Endodermal cell (in vitro differentiated cells): ENCODE data around the gene CECR2. TPM values are rescaled to one million over a fixed set of nuclear protein-coding genes. Genes with fewer than 3 reads are reported as not detected.

Experiments
- DNase-seq: peaks from one replicate; pipeline ENCODE4 v3.0.0-alpha.2; 2017
- H3K27ac ChIP-seq: 2 replicates; pipeline ENCODE4 v1.5.1; 2013; ENCODE audit warnings: mild to moderate bottlenecking, low read depth, low read length, moderate library complexity
- H3K27me3 ChIP-seq: 2 replicates; pipeline ENCODE4 v1.6.1; 2013; ENCODE audit warnings: mild to moderate bottlenecking, low read length, moderate library complexity; ENCODE audit not compliant: insufficient read depth, control insufficient read depth, poor library complexity, severe bottlenecking
- H3K36me3 ChIP-seq: 2 replicates; pipeline ENCODE4 v1.7.0; 2013; ENCODE audit warnings: mild to moderate bottlenecking, low read length, moderate library complexity; ENCODE audit not compliant: control insufficient read depth, insufficient read depth
- H3K4me1 ChIP-seq: one replicate; pipeline ENCODE4 v1.7.0; 2013; ENCODE audit warnings: low read length; ENCODE audit not compliant: control insufficient read depth, insufficient read depth
- H3K4me3 ChIP-seq: 2 replicates; pipeline ENCODE4 v1.5.1; 2013; ENCODE audit warnings: mild to moderate bottlenecking, low read length, moderate library complexity
- H3K9ac ChIP-seq: 2 replicates; pipeline ENCODE4 v1.6.1; 2013; ENCODE audit warnings: mild to moderate bottlenecking, low read length, moderate library complexity; ENCODE audit not compliant: poor library complexity, severe bottlenecking; ENCODE audit errors: extremely low read depth
- H3K9me3 ChIP-seq: 2 replicates; pipeline ENCODE4 v1.6.1; 2013; ENCODE audit warnings: mild to moderate bottlenecking, low read length, moderate library complexity; ENCODE audit not compliant: control insufficient read depth
- H3K27ac Mint-ChIP-seq: 2 replicates; pipeline ENCODE4 v1.8.0; 2020; ENCODE audit warnings: mixed read lengths
- H3K27me3 Mint-ChIP-seq: 2 replicates; pipeline ENCODE4 v1.8.0; 2021; ENCODE audit warnings: mild to moderate bottlenecking, mixed read lengths; ENCODE audit not compliant: insufficient read depth
- H3K36me3 Mint-ChIP-seq: 2 replicates; pipeline ENCODE4 v1.8.0; 2020; ENCODE audit warnings: low read depth, mixed read lengths
- H3K4me1 Mint-ChIP-seq: 2 replicates; pipeline ENCODE4 v1.8.0; 2020; ENCODE audit warnings: mixed read lengths
- H3K4me3 Mint-ChIP-seq: 2 replicates; pipeline ENCODE4 v1.8.0; 2020; ENCODE audit warnings: mild to moderate bottlenecking, moderate library complexity, mixed read lengths
- H3K9me3 Mint-ChIP-seq: 2 replicates; pipeline ENCODE4 v1.8.0; 2020; ENCODE audit warnings: mild to moderate bottlenecking, mixed read lengths
- CTCF ChIP-seq: fragments of 200-600 bp; sonication (generic); conservative IDR thresholded peaks from 2 replicates; pipeline ENCODE4 v1.5.0; 2021; ENCODE audit warnings: antibody characterized with exemption, mild to moderate bottlenecking
- WGBS, 2 experiments: methylation state at CpG; one replicate each; pipeline versions ENCODE4 v1.1.5 to v1.1.7; 2013; ENCODE audit warnings: missing lambda C conversion rate in 2 of 2, mixed read lengths in 1 of 2; ENCODE audit not compliant: insufficient coverage in 1 of 2, insufficient read length in 1 of 2; 5-methylcytosine and 5-hydroxymethylcytosine counted together
- total RNA-seq, 2 donors: library from RNA; stranded (reverse); fragmentation: NEBNext Ultra II Directional in 1 of 2; extraction: Animal tissue kit (Norgen Biotek cat#: 25700) in 1 of 2; gene quantifications; 2 replicates in 1 of 2; 3 replicates in 1 of 2; pipeline ENCODE4 v1.2.1, GENCODE V29; 2021

Gene CECR2
- total RNA-seq, 2 donors from 2014 or later = 98.9 to 105 TPM

GRCh38 chr22:17566776-17567175 is 197.5 kb downstream of the CECR2 start:
- Histone ChIP-seq H3K9me3 (no peaks in the 10 kb centered on the region), H3K4me1 (no peaks in the 10 kb centered on the region), H3K27ac (no peak overlapping the region), H3K27me3 (no peaks in the 10 kb centered on the region), H3K36me3 (no peaks in the 10 kb centered on the region), H3K9ac (no peak overlapping the region), H3K4me3 (no peak overlapping the region)
- no peak for TF ChIP-seq CTCF
- 88 to 97% methylated on average over 7 to 10 of the region's 10 CpGs for WGBS, 2 experiments
- H3K4me1 Mint-ChIP-seq = peaks cover 27% of the 10 kb centered on the region
- H3K36me3 Mint-ChIP-seq = peaks cover 23% of the 10 kb centered on the region
- no peak for DNase-seq
- H3K9me3 Mint-ChIP-seq = peaks cover 3% of the 10 kb centered on the region
- H3K27me3 Mint-ChIP-seq = no peaks in the 10 kb centered on the region
- H3K27ac Mint-ChIP-seq = no peak overlapping the region
- H3K4me3 Mint-ChIP-seq = no peak overlapping the region

- Mint-ChIP-seq H3K4me1 (peaks cover 22% of the 10 kb centered on the region), H3K27ac (peak overlapping the region; percentile 21), H3K36me3 (peaks cover 4% of the 10 kb centered on the region), H3K27me3 (no peaks in the 10 kb centered on the region), H3K4me3 (no peak overlapping the region), H3K9me3 (no peaks in the 10 kb centered on the region)
- H3K9me3 ChIP-seq = no peaks in the 10 kb centered on the region
- 79 to 84% methylated on average over 8 of the region's 8 CpGs for WGBS, 2 experiments
- TF ChIP-seq CTCF = no peak
- peak; percentile 75 for DNase-seq
- no peaks in the 10 kb centered on the region for H3K4me1 ChIP-seq
- H3K36me3 ChIP-seq = no peaks in the 10 kb centered on the region
- H3K27ac ChIP-seq = no peak overlapping the region
- no peak overlapping the region for H3K4me3 ChIP-seq
- no peak overlapping the region for H3K9ac ChIP-seq
- H3K27me3 ChIP-seq = no peaks in the 10 kb centered on the region
These were observed 200.8 kb downstream of the CECR2 start for GRCh38 chr22:17569971-17570511.

- no peak overlapping the region for H3K4me3 Mint-ChIP-seq
These were observed 201.8 kb downstream of the CECR2 start for GRCh38 chr22:17570851-17571631.

More at GRCh38 chr22:17570851-17571631, 201.8 kb downstream of the CECR2 start:
- Histone ChIP-seq H3K27me3 (no peaks in the 10 kb centered on the region), H3K4me3 (no peak overlapping the region), H3K4me1 (no peaks in the 10 kb centered on the region), H3K27ac (no peak overlapping the region), H3K9ac (no peak overlapping the region), H3K9me3 (no peaks in the 10 kb centered on the region), H3K36me3 (no peaks in the 10 kb centered on the region)
- WGBS, 2 experiments = 88 to 90% methylated on average over 21 of the region's 21 CpGs
- Mint-ChIP-seq H3K27ac (peak overlapping the region; percentile 1), H3K36me3 (peaks cover 1% of the 10 kb centered on the region), H3K9me3 (no peaks in the 10 kb centered on the region), H3K4me1 (peaks cover 26% of the 10 kb centered on the region), H3K27me3 (no peaks in the 10 kb centered on the region)
- peak; percentile 59 for DNase-seq
- TF ChIP-seq CTCF = no peak
